GM19043 (cell line): ENCODE measurements around the gene LRRC26.
"Not testable (repeated sequence)": the region's sequence is repeated elsewhere in the genome, so short reads cannot be mapped to it uniquely, and the experiment has no call there.

Experiments
- ATAC-seq: cut with Tn5 transposase; IDR thresholded peaks from one replicate; pipeline ENCODE4 v1.9.1; 2021; ENCODE audit warnings: low read depth; ENCODE audit not compliant: unreplicated experiment

Gene LRRC26

DNA sequence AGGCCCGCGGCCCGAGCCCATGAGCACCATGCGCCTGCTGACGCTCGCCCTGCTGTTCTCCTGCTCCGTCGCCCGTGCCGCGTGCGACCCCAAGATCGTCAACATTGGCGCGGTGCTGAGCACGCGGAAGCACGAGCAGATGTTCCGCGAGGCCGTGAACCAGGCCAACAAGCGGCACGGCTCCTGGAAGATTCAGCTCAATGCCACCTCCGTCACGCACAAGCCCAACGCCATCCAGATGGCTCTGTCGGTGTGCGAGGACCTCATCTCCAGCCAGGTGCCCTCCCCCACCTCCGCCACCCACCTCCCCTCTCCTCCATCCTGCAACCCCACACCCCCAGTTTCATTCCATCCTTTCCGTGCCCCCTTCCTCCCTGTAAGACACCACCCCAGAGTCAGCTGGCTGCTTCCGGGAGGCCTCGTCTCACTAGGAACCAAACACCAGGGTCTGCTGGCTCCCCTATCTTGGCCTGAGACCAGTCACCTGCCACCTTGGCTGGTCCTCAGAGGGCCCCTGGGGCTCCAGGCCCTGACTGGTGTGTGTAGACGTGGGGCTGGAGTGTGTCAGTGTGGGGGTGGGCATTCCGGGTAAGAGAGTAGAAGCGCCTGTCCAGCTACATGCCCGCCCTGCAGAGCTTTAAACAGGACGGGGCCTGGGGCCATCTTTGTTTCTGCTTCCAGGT, 30.2 kb downstream of the LRRC26 start:
- ATAC-seq, result no peak

DNA sequence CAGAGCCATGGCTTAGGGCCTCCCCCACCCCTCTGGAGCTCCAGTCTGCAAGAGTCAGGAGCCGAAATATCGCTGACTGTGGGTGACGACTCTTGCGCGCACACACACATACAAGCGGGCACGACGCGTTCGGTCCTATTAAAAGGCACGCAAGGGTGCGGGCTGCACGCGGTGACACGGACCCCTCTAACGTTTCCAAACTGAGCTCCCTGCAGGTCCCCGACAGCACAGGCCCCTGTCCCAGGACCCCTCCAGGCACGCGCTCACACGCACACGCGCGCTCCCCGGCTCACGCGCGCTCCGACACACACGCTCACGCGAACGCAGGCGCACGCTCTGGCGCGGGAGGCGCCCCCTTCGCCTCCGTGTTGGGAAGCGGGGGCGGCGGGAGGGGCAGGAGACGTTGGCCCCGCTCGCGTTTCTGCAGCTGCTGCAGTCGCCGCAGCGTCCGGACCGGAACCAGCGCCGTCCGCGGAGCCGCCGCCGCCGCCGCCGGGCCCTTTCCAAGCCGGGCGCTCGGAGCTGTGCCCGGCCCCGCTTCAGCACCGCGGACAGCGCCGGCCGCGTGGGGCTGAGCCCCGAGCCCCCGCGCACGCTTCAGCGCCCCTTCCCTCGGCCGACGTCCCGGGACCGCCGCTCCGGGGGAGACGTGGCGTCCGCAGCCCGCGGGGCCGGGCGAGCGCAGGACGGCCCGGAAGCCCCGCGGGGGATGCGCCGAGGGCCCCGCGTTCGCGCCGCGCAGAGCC, 31.0 kb downstream of the LRRC26 start, which contains the start of gene GRIN1:
Gene GRIN1, plus strand, starts transcription at position 433 of the 746 bp plus-strand sequence. CDS start 333 bp downstream, outside the sequence.
- no peak for ATAC-seq

DNA sequence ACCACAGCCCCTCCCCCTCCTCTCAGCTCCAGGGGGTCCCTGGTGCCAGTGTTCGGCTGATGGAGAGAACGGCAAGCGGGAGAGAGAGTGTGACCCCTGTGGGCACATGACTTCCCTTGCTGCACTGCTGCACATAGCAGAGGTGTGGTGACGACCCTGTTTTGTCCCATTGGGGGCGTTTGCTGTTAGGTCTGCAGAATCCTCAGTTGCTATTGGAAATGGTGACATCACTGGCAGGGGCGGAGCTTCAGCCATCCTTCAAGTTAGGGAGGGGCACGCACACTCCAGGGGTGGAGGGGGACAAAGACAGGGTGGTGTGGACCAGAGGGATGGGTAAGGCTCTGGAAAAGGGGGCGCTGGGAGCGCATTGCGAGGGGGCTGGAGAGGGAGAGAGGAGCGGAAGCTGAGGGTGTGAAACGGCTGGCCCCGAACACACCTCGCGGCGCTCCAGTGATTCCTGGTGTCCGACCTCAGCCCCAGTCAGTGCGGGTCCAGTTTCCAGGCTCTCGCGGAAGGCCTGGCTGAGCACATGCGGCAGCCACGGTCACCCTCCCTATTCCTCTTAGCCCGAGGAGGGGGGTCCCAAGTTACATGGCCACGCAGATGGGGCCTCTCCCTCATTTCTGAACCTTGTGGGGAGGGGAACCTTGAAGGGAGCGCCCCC, 31.7 kb downstream of the LRRC26 start:
- ATAC-seq, result no peak

DNA sequence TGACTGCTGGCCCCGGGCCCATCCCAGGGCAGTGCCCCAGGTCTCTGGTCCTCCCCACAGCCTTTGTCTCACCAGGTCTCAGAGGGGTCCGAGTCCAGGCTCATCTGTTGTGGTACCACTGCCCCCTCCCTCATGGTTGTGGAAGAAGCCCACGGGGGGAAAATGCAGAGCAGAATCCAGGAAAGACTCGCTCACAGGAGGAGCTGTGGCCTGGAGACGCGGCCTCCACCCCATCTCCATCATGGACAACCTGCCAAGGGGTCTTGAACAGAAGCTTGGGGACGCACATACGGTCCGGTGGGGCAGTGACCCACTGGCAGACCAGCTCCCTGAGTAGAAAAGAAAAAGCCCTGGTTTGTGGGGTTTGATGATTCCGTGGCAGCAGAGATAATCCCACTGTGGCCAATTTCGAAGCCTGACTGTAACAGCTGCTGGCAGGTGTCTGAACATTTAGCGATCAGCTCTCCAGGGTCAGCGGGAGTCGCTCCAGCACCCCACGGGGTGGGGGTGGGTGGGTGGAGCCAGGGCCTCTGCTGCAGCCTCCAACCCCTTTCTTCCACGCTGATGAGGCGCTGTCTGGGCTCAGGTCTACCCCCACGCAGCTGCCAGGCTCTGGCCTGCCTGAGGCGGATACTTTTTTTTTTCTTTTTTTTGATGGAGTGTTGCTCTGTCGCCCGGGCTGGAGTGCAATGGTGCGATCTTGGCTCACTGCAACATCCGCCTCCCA, 32.8 kb downstream of the LRRC26 start:
- ATAC-seq, result no peak

DNA sequence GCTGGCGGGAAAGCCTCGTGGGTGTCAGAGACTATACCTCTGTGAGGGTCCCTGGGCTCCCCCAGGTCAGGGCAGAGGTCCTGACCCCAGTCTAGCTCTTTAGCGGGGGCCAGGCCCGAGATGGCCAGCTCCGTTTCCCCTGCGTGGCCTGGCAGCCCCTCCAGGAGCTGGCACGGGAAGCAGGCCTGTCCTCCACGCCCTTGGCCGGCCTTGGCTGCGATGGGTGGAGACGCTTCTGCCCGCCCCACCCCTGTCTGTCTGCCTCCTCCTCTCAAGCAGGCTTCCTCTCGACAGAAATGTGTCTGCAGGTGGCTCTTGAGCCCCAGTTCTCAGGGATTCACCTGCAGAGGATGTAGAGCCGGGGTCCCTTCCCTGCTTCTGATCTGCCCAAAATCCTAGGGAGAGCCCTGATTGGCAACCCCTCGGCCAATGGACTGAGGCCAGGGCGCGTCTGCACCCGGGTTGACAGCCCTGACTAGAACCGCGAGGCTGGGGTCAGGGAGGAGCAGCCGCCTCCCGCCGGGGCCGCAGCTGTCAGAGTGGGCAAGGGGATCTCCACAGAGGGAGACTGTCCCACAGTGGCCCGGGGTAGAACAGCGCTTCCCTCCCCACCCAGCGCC, 33.5 kb downstream of the LRRC26 start:
- no peak for ATAC-seq

DNA sequence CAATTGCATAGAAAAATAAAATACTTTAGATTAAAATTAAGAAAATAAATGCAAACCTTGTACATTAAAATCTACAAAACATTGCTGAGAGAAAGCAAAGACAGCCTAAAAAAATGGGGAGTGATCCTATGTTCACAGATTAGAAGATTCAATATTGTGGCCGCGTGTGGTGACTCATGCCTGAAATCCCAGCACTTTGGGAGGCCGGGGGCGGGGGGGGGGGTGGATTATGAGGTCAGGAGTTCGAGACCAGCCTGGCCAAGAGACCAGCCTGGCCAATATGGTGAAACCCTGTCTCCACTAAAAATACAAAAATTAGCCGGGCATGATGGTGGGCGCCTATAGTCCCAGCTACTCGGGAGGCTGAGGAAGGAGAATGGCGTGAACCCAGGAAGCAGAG, 34.7 kb downstream of the LRRC26 start:
- ATAC-seq, result not testable (repeated sequence)

DNA sequence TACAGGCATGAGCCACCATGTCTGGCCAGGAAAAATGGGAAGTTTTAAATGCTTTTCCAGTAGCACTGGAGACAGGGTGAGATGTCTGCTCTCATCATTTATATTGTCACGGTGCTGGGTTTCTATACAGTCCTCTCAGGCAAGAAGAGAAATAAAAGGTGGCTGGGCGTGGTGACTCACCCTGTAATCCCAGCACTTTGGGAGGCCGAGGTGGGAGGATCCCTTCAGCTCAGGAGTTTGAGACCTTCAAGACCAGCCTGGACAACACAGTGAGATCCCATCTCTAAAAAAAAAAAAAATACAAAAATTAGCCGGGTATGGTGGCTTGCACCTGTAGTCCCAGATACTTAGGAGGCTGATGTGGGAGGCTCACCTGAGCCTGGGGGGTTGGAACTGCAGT, 35.7 kb downstream of the LRRC26 start:
- no peak for ATAC-seq

DNA sequence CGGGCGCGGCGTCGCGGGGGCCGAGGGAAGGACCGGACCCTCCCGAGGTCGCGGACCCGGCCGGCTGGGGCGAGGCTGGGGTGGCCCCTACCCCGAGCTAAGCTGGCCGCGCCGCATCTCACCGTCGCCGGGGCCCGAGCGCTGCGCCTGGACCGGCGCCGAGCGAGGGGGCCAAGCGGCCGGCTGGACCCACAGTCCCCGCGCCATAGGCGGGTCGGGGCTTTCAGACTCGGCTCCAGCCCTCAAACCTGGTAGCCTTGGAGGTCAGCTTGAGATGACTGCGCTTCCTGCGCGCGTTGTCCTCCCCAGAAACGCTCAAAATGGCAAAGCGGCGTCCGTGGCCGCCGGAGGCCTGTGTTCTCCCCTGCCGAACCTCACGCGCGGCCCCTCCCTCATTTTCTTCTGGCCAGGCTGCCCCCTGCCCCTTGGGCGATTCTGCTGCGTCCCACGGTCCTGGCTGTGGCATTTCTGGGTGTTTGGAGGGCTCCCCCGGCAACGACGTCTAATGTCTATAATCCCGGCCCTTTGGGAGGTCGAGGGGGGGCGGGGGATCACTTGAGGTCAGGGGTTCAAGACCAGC, 39.6 kb downstream of the LRRC26 start:
- ATAC-seq, result no peak

DNA sequence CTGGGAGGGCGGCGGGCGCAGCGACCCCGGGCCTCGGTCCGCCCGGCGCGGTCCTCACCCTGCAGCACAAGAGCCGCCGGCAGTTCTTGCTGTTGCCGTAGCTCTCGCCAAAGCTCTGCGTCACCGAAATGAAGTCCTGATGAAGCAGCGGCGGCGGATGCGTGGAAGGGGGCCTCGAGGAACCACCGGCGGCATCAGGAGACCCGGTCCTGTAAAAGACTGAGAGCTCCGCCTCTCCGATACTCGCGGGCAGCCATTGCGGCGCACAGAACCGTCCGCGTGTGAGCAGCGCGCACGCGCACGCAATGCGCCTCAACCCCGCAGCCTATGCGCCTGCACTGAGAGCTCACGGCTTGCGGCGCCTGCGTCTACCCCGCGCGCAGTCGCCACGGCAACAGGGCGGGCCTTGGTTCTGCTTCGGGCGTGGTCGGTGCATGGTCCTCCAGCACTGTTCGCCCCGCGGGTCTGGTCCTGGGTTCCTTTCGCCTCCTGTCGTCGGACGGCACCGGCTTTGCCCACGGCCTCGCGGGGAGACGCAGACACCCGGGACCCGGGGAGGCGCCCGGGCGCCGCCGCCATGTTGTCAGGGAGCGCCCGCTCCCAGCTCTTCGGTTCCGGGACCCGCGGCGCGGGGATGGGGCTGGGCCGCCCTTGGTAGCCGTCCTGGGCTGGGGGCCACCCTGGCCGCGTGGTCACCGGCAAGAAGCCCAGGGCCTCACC, 40.2 kb downstream of the LRRC26 start:
- ATAC-seq, result peak; percentile 83

DNA sequence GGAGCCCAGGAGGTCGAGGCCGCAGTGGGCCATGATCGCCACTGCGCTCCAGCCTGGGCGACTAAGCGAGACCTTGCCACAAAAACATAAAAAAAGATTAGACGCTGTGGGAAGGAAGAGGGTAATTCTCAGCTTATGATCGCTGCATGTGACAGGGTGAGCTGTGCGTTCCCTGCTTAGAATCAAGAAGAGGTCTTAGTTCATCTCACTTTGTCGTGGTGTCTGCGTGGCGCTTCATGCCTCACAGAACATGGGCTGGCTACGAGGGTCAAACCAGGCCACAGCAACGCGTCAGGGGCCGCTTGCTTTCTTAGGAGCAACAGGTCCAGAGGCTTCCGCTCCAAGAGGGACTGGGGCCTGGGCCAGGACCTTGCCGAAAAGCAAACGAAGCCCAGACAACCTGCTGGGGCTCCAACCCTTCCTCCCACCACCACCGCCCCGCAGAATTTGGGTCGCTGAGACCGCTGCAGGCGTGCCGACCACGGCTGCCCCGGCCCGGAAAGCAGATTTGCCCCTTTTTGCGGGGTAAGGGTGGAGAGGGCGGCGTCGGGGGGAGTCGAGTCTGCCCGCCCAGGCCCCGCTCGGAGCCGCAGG, 40.9 kb downstream of the LRRC26 start:
- no peak for ATAC-seq

DNA sequence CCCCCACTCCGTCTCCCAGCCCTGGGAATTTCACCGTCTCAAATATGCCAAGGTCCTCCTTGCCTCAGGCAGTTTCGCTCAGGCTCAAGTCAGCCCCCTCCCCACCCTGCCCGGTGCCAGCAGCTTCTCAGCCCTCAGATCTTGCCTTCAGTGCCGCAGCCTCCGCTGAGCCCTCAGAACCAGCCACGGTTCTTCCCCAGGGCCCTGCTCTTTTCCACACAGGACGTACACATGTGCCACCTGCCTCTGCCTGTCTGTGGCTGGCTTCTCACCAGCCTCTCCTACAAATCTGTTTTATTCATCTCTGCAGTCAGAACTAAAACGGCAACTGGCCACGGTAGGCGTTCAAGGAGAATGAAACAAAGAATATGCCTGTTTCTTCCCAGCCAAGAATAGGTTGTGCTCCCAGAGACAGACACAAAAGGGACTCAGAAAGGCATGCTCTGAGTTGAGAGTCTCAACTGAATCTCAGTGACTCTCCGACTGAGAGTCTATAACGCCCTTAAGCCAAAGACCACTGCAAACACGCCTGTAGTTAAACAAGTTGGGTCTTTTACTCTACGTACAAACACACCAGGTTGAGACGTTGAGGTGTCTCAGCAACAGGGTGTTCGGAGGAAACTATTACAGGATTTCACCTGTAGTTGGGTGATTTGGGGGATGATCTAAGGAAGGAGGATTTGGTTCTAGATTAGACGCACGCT, 41.5 kb downstream of the LRRC26 start:
- no peak for ATAC-seq

DNA sequence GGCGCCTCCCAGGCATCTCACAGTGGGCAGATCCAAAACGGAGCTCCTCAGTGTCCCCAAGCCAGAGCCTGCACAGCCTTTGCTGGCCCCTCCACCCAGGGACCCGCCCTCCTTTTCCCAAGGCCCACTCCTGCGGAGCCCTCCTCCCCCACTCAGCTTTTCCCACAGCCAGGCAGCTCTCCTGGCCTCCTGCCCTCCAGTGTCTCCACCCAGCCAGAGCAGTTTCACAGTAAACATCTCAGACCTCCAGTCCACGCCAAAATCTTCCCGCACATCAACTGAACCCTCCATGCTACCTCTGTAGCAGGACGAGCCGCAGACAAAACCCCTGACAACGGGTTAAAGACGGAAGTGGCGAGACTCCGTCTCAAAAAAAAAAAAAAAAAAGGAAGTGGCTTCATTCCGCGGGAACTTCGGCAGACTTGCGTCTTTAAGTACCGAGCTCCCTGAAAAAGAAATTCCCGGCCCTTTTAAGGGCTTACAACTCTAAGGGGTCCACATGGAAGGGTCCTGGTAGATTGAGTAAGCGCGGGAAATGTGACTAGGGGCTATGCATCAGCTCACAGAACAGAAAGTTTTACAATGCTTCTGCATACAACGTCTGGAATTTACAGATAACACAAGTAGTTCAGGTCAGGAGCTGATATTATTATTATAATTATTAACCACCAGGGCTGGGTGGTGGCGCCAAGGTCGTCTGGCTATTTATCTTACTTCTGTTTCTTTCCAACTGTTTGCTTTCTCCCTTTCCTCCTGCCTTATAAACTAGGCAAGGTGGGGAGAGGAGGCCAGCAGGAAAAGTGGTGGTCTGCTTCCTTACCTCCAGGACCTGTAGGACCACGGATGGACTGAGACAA, 42.3 kb downstream of the LRRC26 start:
- no peak for ATAC-seq

DNA sequence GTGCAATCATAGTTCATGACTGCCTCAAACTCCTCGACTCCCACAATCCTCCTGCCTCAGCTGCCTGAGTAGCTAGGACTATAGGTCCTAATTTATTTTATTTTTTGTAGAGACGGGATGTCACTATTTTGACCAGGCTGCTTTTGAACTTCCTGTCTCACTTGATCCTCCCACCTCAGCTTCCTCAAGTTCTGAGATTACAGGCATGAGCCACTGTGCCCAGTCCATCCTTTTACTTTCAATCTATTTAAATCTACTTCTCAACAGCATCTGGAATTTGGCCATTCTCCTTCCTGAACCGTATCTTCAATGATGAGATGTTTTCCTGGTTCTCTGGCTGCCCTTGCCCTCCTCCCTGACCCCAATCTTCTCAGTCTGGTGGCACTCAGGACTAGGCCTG, 43.1 kb downstream of the LRRC26 start:
- no peak for ATAC-seq

DNA sequence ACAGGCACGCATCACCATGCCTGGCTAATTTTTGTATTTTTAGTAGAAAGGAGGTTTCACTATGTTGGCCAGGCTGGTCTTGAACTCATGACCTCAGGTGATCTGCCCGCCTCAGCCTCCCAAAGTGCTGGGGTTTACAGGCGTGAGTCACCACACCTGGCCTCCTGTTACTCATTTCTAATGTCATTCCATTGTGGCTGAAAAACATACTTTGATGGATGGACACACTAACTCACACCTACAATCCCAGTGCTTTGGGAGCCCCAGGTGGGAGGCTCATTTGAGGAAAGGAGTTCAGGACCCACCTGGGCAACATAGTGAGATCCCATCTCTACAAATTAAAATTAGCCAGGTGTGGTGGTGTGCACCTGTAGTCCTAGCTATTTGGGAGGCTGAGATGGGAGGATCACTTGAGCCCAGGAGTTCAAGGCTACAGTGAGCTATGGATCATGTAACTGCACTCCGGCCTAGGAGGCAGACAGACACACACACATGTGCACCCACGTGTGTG, 45.8 kb downstream of the LRRC26 start:
- ATAC-seq, result not testable (repeated sequence)

DNA sequence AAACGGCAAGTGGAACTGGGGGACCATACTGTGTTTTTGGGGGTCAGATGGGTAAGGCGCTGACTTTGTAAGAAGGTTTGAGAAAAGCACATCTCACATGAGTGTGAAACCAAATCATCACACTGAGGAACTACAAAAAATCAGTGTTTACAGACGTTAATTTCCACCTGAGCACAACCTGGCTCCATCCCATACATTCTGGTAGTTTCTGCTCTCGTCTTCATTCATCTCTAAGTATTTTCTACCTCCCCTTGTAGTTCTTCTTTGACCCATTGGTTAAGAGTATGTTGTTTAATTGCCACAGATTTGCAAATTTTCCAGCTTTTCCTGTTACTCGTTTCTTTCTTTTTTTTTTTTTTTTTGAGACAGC, 46.4 kb downstream of the LRRC26 start:
- ATAC-seq, result no peak

DNA sequence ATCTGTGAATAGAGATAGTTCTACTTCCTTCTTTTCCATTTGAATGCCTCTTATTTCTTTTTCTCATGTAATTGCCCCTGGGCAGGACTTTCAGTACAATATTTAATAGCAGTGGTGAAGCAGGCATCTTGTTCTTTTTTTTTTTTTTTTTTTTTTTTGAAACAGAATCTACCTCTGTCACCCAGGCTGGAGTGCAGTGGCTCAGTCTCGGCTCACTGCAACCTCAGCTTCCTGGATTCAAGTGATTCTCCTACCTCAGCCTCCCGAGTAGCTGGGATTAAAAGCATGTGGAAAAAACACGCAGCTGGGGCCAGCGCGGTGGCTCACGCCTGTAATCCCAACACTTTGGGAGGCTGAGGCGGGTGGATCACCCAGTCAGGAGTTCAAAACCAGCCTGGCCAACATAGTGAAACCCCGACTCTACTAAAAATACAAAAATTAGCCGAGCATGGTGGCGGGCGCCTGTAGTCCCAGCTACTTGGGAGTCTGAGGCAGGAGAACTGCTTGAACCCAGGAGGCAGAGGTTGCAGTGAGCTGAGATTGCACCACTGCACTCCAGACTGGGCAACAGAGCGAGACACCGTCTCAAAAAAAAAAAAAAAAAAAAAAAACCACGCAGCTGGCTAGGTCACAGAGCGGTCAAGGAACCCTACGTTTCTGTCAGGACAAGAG, 46.9 kb downstream of the LRRC26 start:
- not testable (repeated sequence) for ATAC-seq
